NCI-H187 (cell line): ENCODE data around the gene DRC1.

ENCODE experiments used
- DNase-seq, 2 experiments: peaks; one replicate each; lab custom pipeline; 2025; lab: John Stamatoyannopoulos, UW

DRC1 gene

DNA sequence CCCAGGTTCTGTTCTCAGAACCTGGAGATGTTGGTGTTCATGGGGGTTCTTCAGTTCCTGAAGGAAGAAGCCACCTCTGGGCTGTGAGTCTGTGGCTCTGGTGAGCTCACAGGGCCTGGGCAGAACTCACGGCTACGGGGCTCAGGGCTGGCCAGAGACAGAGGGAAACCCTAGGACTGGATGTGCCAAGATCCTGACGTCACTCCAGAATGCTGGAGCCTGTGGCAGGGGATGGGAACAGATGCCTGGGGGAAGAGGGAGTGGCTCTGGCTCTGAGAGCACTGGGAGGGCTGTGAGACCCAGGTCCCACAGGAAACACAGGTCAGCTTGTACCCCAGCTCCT lies 76.2 kb downstream of the DRC1 start, which contains the start of gene OTOF:
Gene OTOF, minus strand, starts transcription at position 214 of the 343 bp plus-strand sequence.
- no peak for DNase-seq

DNA sequence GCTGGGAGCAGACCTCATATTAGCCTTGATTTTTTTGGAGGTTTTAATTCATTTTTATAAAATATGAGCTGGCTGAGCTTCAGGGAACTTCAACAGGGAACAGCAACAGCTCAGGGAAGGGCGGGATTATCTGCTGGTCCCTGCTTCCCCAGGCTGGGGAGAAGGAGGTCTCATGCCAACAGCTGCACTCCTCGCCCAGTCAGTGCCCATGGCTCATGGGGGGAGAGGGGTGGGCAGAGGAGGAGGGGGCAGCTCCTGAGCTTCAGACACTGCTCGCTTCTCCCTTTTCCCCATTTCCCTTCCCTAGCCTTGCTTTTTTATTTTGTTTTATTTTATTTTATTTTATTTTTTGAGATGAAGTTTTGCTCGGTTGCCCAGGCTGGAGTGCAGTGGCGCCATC lies 76.6 kb downstream of the DRC1 start:
- DNase-seq: no peak

DNA sequence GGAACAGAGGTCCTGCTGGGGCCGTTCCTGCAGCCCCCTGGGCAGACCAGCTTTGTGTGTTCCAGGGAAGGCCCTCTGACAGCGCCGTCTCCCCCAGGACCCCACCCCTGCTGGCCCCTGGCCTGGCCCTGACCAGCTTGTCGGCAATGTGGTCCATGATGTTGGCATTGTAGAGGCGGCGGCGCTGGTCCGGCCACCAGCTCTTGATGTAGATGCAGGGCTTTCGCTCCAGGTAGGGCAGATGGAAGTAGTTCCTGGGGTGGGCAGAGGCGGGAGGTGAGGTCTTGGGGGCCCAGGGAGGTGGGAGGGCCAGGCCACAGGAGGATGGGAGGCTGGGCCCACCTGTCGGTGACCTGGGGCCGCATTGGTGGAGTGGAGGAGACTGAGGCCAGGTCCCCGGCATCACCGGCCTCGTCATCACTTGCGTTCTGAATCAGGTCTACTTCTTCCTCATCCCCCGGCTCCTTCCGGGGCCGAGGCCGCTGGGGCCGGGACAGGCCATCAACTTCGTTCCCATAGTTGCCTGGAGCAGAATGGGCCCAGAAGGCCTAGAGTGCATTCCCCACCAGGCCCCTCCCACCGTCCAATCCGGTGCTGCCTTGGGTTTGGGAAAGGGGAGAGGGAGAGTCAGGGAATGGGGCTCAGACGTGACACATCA lies 77.5 kb downstream of the DRC1 start:
- no peak for DNase-seq

DNA sequence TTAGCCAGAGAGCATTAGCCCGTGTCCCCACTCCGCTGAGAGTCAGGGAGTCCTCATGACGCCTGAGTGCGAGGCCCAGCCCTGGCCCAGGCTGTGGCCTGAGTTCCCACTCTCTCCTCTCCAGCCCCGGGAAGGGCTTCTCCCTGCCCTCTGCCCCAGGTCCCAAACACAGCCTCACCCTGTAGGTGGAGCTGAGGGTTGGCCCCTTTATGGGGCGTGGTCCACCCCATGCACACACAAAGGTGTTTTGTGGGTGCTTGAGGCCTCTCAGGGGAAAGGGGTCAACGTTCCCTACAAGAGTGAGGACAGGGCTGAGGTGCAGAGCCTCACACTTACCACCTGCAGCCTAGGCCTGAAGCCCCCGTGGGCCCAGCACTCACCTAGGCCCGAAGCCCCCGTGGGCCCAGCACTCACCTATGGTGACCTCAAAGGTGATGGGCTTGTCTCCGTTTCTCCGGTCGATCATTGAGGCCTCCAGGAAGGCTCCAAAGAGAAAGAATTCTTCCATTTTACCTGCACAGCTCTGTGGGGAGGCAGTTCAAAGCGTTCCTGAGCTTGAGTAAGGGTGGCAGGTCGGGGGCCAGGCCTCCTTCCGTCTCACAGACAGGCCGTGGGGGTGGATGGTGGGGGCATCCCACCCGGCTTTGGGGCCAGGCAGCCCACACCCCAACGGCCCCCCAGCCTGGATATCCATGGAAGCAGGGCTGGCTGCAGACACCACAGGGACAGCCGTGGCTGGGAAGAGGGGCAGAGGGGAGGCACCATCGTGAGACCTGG lies 78.3 kb downstream of the DRC1 start:
- DNase-seq: no peak

DNA sequence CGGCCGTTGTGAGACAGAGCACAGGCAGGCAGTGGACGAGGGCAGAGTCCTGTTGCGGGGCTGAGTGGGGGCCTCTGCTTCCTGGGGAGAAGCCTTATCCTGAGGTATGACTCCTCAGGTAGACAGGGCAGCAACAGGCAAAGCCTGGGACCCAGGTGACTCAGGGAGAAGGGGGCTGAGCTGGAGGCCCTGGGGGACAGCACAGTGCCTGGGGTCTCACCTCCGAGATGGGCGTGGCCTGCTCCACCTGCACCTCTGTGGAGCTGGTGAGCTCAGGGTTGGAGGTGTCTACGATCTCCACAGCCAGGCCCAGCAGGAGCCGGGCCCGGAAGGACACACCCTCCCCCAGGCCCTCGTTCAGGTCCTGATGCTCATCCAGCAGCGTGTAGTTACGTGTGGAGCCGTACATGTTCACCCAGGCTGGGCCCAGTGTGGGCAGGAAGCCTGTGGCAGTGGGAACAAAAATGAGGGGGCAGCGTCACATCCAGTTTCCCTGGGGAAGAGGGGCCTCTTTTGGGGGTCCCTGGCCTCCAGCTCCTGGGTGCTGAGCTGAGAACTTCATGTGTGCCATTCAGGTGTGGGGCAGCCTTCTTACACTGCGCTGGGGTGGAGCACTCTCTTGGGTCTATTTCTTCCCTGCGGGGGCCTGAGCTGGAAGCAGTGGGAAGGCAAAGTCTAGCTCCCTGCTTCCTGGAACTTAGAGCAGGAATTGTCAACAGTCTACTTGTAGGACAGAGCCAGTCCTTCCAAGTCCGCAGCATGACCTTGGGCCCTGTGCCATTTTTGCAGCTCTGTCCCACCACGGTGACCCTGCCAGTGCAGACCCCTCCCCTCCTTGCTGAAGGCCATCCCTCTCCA lies 79.1 kb downstream of the DRC1 start:
- no peak for DNase-seq

DNA sequence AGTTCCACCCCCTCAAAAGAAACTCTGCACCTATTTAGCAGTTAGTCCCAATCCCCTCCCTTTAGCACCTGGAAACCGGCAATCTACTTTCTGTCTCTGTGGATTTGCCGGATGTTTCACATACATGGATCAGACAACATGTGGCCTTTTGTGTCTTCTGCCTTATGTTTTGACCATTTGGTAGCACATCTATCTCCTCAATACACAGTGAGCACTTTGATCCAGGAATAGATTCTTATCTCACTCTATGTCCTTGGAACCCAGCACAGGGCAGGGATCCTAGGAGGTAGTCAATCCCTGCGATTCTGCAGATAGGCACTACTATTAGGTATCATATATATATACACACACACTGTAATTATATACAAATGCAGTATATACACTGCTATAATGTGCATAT lies 80.0 kb downstream of the DRC1 start:
- no peak for DNase-seq

DNA sequence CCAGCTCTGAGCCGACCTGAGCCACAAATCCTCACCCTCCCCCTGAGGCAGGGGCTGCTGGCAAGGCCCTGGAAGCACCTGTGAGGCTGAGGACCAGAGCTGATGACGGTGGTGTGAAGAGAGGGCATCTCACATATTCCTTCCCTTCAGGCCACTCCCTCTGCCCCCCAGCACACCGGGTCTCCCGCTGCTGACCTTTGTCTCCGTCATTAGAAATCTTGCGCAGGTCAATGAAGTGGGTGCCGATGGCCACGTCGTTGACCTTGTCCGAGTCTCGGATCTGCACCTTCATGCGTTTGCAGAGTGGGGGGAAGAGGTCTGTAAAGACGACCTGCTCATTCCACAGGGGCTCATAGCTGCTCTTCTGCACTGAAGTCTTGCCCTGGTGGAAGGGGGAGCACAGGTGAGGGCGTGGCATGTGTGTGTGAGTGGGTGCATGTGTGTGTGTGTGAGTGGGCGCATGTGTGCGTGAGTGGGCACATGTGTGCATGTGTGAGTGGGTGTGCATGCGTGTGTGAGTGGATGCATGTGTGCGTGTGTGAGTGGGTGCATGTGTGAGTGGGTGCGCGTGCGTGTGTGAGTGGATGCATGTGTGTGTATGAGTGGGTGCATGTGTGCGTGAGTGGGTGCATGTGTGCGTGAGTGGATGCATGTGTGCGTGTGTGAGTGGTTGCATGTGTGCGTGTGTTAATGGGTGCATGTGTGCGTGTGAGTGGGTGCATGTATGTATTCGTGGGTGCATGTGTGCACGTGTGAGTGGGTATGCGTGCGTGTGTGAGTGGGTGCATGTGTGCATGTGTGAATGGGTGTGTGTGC lies 80.7 kb downstream of the DRC1 start:
- no peak for DNase-seq

DNA sequence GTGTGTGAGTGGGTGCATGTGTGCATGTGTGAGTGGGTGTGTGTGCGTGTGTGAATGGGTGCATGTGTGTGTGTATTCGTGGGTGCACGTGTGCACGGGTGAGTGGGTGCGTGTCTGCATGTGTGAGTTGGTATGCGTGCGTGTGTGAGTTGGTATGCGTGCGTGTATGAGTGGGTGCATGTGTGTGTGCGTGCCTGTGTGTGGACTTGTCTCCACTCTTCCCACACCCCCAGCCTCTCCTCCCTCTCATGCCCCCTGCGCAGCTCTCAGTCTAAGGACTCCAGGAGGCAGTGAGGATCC lies 81.3 kb downstream of the DRC1 start:
- no peak for DNase-seq

DNA sequence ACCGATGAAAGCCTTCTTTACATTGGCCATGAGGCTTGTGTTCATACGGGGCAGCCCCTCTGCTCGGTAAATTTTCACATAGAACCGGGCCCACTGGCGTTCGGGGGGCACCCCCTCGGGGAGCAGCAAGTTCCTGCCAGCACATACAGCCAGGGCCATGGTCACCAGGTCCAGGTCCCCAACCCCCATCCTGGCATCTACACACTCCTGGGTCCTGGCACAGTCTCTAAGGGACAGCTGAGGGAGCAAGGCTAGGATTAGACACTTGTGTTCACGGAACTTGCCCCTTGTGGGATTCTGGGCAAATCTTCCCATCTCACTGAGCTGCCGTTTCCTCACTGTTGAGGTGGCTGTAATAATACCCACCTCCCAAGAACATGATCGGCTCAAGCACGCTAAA lies 81.8 kb downstream of the DRC1 start:
- no peak for DNase-seq

DNA sequence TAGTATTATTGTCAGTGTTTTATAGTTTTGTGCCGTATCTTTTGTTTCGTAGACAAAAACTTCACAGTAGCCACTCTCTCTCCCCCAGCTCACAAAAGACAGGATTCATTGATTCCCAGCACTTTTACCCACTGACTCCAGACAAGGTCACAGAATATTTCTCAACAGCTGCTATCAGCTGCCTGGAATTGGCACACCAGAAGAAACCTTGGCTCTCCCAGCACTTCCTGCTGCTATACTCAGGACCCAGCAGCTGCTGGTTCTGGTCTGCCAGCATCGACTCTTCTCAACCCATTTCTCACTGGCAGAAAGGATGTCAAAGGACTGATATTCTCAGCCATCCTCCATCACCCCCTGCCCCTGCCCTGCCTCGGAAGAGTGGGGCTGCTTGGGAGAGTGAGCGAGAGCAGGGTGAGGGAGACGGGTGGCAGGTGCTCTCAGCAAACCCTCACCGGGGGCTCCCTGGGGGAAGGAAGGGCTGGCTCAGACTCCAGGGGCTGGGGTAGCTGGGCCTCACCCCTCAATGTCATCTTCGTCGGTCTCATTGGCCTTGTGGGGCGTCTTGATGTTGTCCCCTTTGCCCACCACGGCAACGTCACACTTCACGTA lies 82.3 kb downstream of the DRC1 start:
- no peak for DNase-seq

DNA sequence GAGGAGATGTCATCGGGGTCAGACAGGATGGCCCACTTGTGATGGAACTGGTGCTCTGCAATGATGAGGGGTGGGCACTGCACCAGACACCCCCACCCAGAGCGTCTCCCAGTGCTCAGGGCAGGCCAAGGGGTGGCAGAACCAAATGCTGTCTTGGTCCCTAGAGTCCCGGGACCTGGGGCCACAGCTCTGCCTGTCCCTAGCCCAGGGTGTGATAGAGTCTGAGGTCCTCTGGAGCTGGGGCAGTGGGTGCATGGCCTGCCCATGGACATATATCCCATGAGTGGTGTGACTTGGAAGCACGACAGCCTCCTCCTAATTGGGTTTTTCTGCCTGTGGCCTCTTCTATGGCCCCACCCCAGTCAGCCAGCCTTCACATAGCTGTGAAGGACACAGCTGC lies 82.9 kb downstream of the DRC1 start:
- DNase-seq: no peak

DNA sequence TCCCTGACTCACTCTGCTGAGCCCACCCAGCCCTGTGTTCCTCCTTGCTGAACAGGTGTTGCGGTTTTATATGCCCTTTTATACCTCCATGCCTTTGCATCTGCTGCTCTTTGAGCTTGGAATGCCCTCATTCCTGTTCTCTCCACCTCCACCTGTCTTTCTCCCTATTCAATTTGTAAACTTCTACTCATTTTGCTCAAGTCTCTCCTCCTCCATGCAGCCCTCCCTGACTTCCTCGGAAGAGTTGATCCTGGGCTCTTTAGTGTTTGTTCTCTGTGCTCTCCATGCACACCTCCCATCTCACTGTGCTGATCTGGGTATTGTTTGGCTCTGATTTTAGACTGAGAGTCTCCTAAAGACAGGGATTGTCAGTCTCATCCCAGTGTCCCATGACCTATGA lies 83.4 kb downstream of the DRC1 start:
- DNase-seq: no peak

DNA sequence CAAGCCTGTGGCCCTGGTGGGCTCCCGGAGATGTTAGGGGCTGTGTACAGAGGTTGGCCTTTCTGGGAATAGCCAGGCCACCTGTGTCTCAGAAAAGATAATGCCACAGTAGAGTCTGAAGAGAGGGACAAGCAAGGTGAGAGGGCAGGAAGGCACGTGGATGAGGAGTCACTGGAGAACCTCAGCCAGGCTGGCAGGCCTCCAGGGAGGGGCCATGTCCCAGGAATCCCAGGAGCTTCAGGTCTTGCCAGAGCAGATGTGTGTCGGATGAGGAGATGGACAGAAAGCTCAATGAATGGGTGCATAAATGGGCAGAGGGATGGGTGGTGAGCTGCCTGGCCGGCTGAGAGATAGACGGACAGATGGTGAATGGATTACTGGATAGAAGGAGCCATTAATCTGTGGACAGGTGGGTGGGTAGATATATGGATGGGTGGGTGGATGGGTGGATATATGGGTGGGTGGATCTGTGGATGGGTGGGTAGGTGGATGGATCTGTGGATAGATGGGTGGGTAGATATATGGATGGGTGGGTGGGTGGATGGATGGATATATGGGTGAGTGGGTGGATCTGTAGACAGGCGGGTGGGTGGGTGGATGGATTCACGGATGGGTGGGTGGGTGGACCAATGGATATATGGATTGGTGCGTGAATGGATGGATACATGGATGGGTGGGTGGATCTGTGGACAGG lies 84.2 kb downstream of the DRC1 start:
- DNase-seq: no peak

DNA sequence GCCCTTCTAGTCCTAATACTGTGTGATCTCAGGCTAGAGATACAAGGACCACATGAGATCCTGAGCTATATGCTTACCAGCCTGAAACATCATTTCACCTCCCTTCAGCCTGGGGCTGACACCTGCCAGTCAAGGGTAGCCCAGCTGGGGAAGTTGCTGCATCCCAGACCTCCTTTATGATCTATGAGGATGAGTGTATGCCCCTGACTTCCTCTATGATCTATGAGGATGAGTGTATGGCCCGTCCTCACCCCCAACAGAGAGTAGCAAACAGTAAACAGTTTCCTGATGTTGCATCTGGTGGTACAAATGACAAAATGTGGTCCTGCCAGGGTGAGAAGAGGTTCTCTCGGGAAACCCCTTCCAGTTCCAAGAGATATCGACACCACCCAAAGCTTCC lies 85.1 kb downstream of the DRC1 start:
- DNase-seq: no peak

DNA sequence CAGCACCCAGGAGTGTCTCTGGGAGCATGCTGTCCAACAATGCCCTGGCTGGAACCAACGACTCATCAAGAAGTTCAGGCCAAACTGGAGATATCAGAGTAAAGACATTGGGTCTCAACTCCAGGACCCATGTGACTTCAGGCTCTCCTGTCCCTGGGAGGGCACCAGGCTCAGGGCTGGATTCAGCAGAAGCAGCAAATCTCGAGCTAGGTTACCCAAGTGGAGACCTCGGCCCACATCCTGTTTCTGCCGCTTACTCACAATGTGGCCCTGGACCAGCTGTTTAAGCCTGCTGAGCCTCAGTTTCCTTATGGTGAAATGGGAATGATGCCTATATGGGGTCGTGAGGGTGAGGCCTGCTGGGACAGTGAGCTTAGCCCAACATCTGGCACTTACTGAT lies 85.5 kb downstream of the DRC1 start:
- no peak for DNase-seq

DNA sequence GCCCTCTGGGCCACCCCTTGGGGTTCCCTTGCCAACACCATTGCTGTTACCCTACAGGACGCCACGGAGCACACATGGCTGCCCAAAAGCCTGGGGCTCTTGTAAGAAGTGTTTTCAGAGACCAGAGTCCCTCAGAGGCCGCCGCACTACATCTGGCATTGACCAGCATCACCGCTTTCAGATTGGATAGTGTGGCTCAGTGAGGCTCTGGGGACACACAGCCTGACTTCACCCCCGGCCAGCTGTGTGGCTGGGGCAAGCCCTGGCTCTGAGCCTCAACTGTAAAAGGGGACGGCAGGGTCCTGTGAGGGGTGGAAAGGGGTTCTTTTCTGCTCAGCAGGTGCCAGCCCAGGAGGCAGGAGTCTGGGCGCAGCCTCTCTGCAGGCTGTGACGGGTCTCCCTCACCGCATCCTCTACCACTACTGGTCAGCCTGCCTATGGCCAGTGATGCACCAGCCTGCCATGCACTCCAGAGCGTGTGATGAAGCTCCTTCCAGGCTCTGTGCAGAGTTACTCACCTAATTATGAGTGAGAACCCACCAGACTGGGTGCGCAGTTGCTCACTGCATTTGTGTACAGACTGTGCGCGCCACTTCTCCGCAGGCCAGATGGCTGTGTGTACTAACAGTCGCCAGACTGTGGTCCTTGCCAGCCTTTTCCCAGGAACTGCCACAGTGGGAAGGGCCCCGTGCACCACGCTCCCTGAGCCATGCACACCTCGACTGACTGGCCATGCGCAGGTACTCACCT lies 86.9 kb downstream of the DRC1 start:
- DNase-seq: no peak

DNA sequence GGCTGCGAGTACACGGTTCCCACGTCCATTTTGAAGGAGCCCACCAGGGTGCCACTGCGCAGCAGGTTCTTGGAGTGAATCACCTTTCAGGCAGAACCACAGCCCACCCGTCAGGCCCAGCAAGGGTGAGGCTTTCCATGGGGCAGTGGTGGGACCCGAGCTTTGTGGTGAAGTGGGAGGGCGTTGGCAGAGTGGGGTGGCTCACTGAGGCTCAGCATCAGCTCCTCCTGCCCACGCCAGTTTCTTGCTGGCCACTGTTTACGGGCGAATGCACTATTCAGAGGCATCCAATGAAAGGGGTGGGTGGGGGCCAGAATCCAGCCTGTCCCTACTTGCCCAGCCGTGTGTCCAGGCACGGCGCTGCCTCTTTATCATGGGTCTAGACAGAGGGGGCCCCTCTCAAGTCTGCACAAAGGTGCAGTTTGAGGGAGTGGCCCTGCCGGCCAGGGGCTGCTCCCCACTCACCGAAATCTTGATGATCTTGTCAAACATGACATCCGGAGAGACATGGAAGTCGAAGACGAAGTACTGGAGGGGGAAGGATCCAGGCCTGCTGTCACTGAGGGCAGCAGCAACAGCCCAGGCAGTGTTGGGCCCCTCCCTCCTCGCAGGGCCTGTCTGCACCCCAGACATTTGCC lies 87.6 kb downstream of the DRC1 start:
- no peak for DNase-seq

DNA sequence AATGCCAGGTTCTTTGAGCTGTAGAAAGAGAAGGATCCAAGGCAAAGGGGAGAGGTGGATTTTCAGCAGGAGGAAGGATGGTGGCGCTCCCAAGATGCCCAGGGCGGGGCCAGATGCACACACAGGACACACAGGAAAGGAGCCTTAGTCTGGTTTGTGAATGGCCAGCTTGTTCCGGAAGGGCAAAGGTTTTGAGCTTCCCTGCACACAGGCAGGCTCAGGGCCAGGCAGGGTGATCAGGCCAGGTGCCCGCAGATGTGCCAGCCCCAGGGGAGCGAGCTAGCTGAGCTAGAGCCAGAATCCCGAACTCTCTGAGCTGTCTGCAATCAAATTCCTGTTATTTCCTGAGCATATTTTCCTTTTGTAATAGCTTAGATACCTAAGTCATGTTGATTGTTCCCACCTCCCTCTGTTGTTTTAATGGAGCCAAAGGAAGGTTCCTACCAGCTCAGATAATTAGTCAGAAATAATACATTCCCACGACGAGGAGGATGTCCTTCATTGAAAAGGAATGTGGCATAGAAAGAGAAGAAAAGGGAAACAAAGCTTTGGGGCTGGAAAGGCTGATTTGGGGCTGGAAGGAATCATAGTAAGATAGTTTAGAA lies 89.9 kb downstream of the DRC1 start:
- DNase-seq: no peak

DNA sequence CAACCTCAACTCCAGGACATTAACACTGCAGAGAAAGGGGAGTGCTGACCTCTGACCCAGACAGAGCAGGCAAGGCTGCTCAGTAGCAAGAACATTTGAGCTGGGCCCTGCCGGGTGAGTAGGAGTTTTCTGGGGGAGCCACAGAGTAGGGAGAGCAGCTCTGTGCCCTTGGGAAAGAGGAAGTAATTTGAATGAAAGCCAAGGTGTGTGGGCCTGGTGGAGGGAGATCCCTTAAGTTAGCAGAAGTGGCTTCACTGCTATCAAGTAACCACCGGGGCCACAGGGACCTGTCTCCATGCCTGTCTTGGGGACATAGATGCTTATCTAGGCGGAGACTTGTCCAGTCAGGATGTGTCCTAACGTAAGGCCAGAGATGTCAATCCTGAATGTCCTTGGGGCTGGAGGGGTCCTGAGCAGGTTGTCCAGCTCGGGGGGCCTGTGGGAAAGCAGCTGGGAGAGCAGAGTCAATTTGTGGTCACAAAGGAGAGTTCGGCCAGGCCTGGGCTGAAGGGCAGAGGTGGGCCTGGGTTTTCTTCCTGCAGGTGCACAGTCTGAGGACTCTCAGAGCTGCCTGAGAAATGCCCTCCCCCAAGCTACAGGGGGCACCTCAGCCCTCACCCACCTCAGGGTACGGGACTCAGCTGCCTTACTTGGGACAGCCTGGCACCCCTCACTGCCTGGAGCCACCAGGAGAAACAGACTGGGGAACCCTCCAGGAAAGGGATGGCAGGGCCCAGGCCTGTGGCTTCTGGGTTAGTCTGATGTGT lies 91.2 kb downstream of the DRC1 start:
- no peak for DNase-seq
